Endothelial cell of umbilical vein (primary cell): Measurements from ENCODE around the gene FBXL14. TPM values are rescaled to one million over a fixed set of nuclear protein-coding genes. Genes with fewer than 3 reads are reported as not detected.

Experiments used
- BruUV-seq: library from RNA; stranded (reverse); fragments of 400-500 nt; replicated peaks from 2 replicates; lab custom pipeline; 2021; lab: Mats Ljungman, UMichigan
- CTCF ChIA-PET: fragments of 300-600, 350-600 bp; sonication (Branson Sonifier 250); formaldehyde crosslinking; loops from one replicate; lab custom pipeline; 2021; ENCODE audit warnings: antibody characterized with exemption, inconsistent platforms; lab: Charles Lee
- POLR2A ChIA-PET: fragments of 300-600, 350-600 bp; sonication (Branson Sonifier 250); formaldehyde crosslinking; loops from one replicate; lab custom pipeline; 2021; ENCODE audit warnings: antibody characterized with exemption, inconsistent platforms; lab: Charles Lee
- DNase-seq: peaks from one replicate; pipeline ENCODE4 v3.0.0-alpha.2; 2011; ENCODE audit warnings: low read depth, low spot score
- FAIRE-seq: peaks from 2 replicates; lab custom pipeline; 2011; peaks lifted over from hg19 to GRCh38; lab: Jason Lieb, UNC
- H2AFZ ChIP-seq: 2 replicates; pipeline ENCODE4 v1.6.0; 2012; ENCODE audit warnings: low read depth, low read length, control low read depth, inconsistent platforms
- H3K27ac ChIP-seq: 2 replicates; pipeline ENCODE4 v1.5.1; 2011; ENCODE audit warnings: low read depth, mild to moderate bottlenecking, control low read depth, low read length, moderate library complexity; ENCODE audit not compliant: insufficient read depth
- H3K27me3 ChIP-seq, 2 experiments: 2 replicates each; pipeline versions ENCODE4 v1.6.0 to v1.6.1; 2011; ENCODE audit warnings: low read length in 2 of 2, mixed read lengths in 1 of 2; ENCODE audit not compliant: control insufficient read depth in 2 of 2, insufficient read depth in 2 of 2
- H3K36me3 ChIP-seq, 2 experiments: 2 replicates in 1 of 2; 3 replicates in 1 of 2; pipeline ENCODE4 v1.5.1; 2011; ENCODE audit warnings: low read length in 2 of 2, mild to moderate bottlenecking in 1 of 2, moderate library complexity in 1 of 2; ENCODE audit not compliant: control insufficient read depth in 2 of 2, insufficient read depth in 2 of 2; ENCODE audit errors: extremely low read depth in 1 of 2
- H3K4me1 ChIP-seq: 3 replicates; pipeline ENCODE4 v1.5.1; 2011; ENCODE audit warnings: mild to moderate bottlenecking, low read length; ENCODE audit not compliant: control insufficient read depth, insufficient read depth; ENCODE audit errors: extremely low read depth
- H3K4me2 ChIP-seq: 2 replicates; pipeline ENCODE4 v1.6.1; 2011; ENCODE audit warnings: low read length, control low read depth, mixed read lengths; ENCODE audit not compliant: insufficient read depth
- H3K4me3 ChIP-seq, 3 experiments: fragments of 200-600 bp in 1 of 3; sonication (generic), shearing (Covaris generic) in 1 of 3; replicated peaks in 1 of 3; 2 replicates each; pipeline ENCODE4 v1.5.1; 2011 to 2016; ENCODE audit warnings: control low read depth in 3 of 3, low read length in 3 of 3, mild to moderate bottlenecking in 2 of 3, inconsistent platforms in 1 of 3, low read depth in 1 of 3, moderate library complexity in 1 of 3; ENCODE audit not compliant: insufficient read depth in 1 of 3
- H3K79me2 ChIP-seq: 2 replicates; pipeline ENCODE4 v1.6.0; 2012; ENCODE audit warnings: low read length, inconsistent platforms; ENCODE audit not compliant: control insufficient read depth, insufficient read depth
- H3K9ac ChIP-seq: replicated peaks from 2 replicates; pipeline ENCODE3; 2011; ENCODE audit warnings: low read length, control low read depth; ENCODE audit not compliant: insufficient read depth; ENCODE audit errors: extremely low read depth
- H3K9me1 ChIP-seq: replicated peaks from 3 replicates; pipeline ENCODE4 v1.6.0; 2011; ENCODE audit warnings: mild to moderate bottlenecking, low read length; ENCODE audit not compliant: control insufficient read depth, insufficient read depth; ENCODE audit errors: extremely low read depth
- H3K9me3 ChIP-seq: replicated peaks from 2 replicates; pipeline ENCODE4 v1.5.1; 2012; ENCODE audit warnings: low read length, inconsistent platforms; ENCODE audit not compliant: control insufficient read depth, insufficient read depth
- H4K20me1 ChIP-seq: replicated peaks from 2 replicates; pipeline ENCODE3; 2011; ENCODE audit warnings: mild to moderate bottlenecking, low read length; ENCODE audit not compliant: control insufficient read depth, insufficient read depth; ENCODE audit errors: extremely low read depth
- CTCF ChIP-seq, 2 donors: IDR thresholded peaks; 1 replicate in 1 of 2; 2 replicates in 1 of 2; pipeline ENCODE4 v1.5.1; 2011; ENCODE audit warnings: low read length in 2 of 2, mild to moderate bottlenecking in 2 of 2, moderate library complexity in 2 of 2, control low read depth in 1 of 2, inconsistent platforms in 1 of 2, low read depth in 1 of 2; ENCODE audit not compliant: insufficient read depth in 1 of 2; ENCODE audit errors: extremely low read depth in 1 of 2
- EZH2 ChIP-seq: IDR thresholded peaks from 2 replicates; pipeline ENCODE4 v1.6.1; 2012; ENCODE audit warnings: borderline replicate concordance, low read depth, mild to moderate bottlenecking, moderate library complexity, low read length, inconsistent platforms; ENCODE audit not compliant: severe bottlenecking
- FOS ChIP-seq: IDR thresholded peaks from 2 replicates; pipeline ENCODE4 v1.6.1; 2011; ENCODE audit warnings: mild to moderate bottlenecking, low read length, moderate library complexity, borderline replicate concordance; ENCODE audit not compliant: insufficient read depth
- GATA2 ChIP-seq: IDR thresholded peaks from 2 replicates; pipeline ENCODE4 v1.7.0; 2011; ENCODE audit warnings: low read depth, mild to moderate bottlenecking, moderate library complexity, mixed read lengths, low read length; ENCODE audit not compliant: insufficient read length, insufficient read depth
- JUN ChIP-seq: IDR thresholded peaks from 2 replicates; pipeline ENCODE4 v1.6.1; 2011; ENCODE audit warnings: borderline replicate concordance, low read depth; ENCODE audit not compliant: insufficient read length, insufficient read depth
- MAX ChIP-seq: IDR thresholded peaks from 2 replicates; pipeline ENCODE4 v1.6.1; 2011; ENCODE audit not compliant: insufficient read depth, insufficient read length
- MYC ChIP-seq: IDR thresholded peaks from one replicate; pipeline ENCODE4 v1.6.1; 2011; ENCODE audit warnings: mild to moderate bottlenecking, low read depth, low read length
- POLR2A ChIP-seq: IDR thresholded peaks from 2 replicates; pipeline ENCODE4 v1.6.1; 2012; ENCODE audit warnings: low read depth, mild to moderate bottlenecking, control low read depth, low read length
- POLR2AphosphoS5 ChIP-seq: IDR thresholded peaks from 2 replicates; pipeline ENCODE4 v1.6.1; 2012; ENCODE audit warnings: low read depth, mild to moderate bottlenecking, control low read depth, low read length, moderate library complexity; ENCODE audit not compliant: insufficient read depth
- dilution Hi-C: fragments of 300-500 bp; cut with MboI; formaldehyde crosslinking; loops from one replicate; pipeline ENCODE4 v1.15.0; 2019; ENCODE audit warnings: low sequenced_read_pairs; ENCODE audit not compliant: extremely low pct_ligation_motif_present
- intact Hi-C: fragments of 100-400 bp; cut with micrococcal nuclease; formaldehyde crosslinking; loops from one replicate; pipeline ENCODE4 v1.10.0; 2022
- polyA plus RNA-seq, 4 experiments: library from polyadenylated mRNA; depleted of rRNA in 3 of 4; stranded (reverse) in 3 of 4; unstranded in 1 of 4; fragments of >200 nt; gene quantifications; 2 replicates each; pipeline versions ENCODE4 v1.2.1 to v1.2.3, GENCODE V29; 2011 to 2012; ENCODE audit warnings: missing spikeins in 1 of 4
- total RNA-seq: library from RNA; stranded (reverse); gene quantifications from 2 replicates; pipeline ENCODE4 v1.2.3, GENCODE V29; 2021

The FBXL14 gene
- total and polyA plus RNA-seq, 2 donors (not counting 3 experiments of a cell fraction or from before 2014, with no cell fraction given) = 11.3 to 15.7 TPM

DNA sequence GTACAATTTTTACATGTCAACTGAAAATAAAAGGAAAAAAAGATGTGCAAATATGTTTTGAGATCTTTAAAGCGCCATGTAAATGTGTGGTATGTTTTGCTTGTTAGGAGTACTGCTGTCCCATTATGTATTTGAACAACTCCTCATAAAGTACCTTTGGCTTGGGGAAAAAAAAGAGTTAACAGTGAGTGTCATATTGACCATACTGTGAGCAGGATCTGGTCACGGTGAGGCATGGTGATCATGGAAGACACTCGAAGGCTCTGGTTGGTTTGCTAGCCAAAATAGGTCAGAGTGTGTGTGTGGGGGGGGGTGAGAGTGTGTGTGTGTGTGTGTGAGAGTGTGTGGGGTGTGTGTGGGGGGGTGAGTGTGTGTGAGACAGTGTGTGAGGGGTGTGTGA is 10.1 kb upstream of the FBXL14 start:
- no peaks in the 10 kb centered on the region for H3K79me2 ChIP-seq
- TF ChIP-seq MAX (no peak), POLR2AphosphoS5 (no peak), EZH2 (no peak), GATA2 (no peak), FOS (no peak), MYC (no peak), POLR2A (no peak), CTCF (IDR thresholded peaks at IDR 0.05; ENCODE audit: extremely low read depth in 1 of 2, insufficient read depth in 1 of 2, low read depth in 1 of 2, low read length in 2 of 2) (no peak), JUN (no peak)
- H3K9me1 ChIP-seq = no peaks in the 10 kb centered on the region
- H3K9me3 ChIP-seq = no peaks in the 10 kb centered on the region
- H3K9ac ChIP-seq = no peak overlapping the region
- dilution Hi-C loops = no loop called here
- no TSS peak for BruUV-seq
- H3K4me3 ChIP-seq = no peak overlapping the region
- DNase-seq (no peak), FAIRE-seq (no peak)
- ChIA-PET CTCF (interaction anchor here (0.7 to 2.2 kb wide), 16 partner anchors 11 to 1162 kb away, joined by 3 to 41 read pairs (median 4); partner anchors contain the start of gene FBXL14), POLR2A (no interaction called here)
- H3K36me3 ChIP-seq = no peaks in the 10 kb centered on the region
- intact Hi-C loops = no loop called here
- H3K4me1 ChIP-seq = peaks cover 9% of the 10 kb centered on the region
- H3K27ac ChIP-seq = no peak overlapping the region
- no peak overlapping the region for H3K4me2 ChIP-seq
- no peak overlapping the region for H2AFZ ChIP-seq
- no peaks in the 10 kb centered on the region for H3K27me3 ChIP-seq
- no peaks in the 10 kb centered on the region for H4K20me1 ChIP-seq
